AG09309 (cell line): Measurements from ENCODE around the gene UBN2.
"Not testable (repeated sequence)": the region's sequence is repeated elsewhere in the genome, so short reads cannot be mapped to it uniquely, and the experiment has no call there.

Experiments used
- DNase-seq: peaks from one replicate; pipeline ENCODE4 v3.0.0-alpha.2; 2010; ENCODE audit warnings: low read depth
- H3K4me3 ChIP-seq: 2 replicates; pipeline ENCODE4 v1.5.1; 2011; ENCODE audit warnings: mild to moderate bottlenecking, low read depth, low read length, moderate library complexity; ENCODE audit not compliant: control insufficient read depth
- CTCF ChIP-seq: IDR thresholded peaks from 2 replicates; pipeline ENCODE4 v1.5.1; 2011; ENCODE audit warnings: mild to moderate bottlenecking, low read depth, low read length, inconsistent platforms; ENCODE audit not compliant: insufficient read depth, control insufficient read depth; ENCODE audit errors: missing control alignments

Gene UBN2

DNA sequence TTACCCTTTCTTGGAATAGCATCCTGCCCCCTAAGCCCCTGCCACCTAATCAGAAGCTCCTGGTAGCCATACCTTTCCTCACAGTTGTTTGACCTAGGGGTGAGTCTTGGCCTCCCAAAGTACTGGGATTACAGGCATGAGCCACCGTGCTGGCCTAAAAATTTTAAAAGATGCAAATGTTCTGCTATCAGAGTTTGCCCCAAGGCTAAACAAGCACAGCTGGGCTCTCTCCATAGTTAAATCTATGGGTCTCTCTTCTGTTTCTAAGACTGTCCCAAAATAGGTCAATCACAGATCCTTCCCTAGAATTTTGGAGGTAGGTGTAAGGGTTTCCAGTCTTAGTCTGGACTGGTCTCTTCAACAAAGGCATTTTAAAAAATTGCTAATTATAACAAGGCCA, 12.9 kb upstream of the UBN2 start:
- DNase-seq = no peak
- no peak for TF ChIP-seq CTCF
- no peak overlapping the region for H3K4me3 ChIP-seq

DNA sequence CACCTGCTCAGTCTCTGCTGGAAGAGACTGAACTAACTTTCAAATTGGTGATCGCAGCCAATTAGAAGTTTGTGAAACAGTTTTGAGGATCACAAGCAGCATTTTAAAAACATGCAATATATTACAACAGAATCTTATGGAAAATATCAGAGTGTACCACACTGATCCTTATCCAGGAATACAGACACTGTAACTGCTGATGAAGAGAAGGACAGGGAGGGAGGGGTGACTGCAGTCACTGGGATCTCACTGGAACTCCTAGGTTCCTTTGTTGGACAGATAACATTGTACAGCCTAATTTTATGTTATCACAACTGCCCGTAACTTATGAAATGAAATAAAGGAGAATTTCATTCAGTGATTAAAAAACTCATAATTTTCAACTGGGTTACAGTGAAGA, 6.8 kb upstream of the UBN2 start:
- DNase-seq = no peak
- H3K4me3 ChIP-seq = no peak overlapping the region
- TF ChIP-seq CTCF = no peak

GRCh38 chr7:139224836-139225235, 6.2 kb upstream of the UBN2 start:
- DNase-seq = not testable (repeated sequence)

DNA sequence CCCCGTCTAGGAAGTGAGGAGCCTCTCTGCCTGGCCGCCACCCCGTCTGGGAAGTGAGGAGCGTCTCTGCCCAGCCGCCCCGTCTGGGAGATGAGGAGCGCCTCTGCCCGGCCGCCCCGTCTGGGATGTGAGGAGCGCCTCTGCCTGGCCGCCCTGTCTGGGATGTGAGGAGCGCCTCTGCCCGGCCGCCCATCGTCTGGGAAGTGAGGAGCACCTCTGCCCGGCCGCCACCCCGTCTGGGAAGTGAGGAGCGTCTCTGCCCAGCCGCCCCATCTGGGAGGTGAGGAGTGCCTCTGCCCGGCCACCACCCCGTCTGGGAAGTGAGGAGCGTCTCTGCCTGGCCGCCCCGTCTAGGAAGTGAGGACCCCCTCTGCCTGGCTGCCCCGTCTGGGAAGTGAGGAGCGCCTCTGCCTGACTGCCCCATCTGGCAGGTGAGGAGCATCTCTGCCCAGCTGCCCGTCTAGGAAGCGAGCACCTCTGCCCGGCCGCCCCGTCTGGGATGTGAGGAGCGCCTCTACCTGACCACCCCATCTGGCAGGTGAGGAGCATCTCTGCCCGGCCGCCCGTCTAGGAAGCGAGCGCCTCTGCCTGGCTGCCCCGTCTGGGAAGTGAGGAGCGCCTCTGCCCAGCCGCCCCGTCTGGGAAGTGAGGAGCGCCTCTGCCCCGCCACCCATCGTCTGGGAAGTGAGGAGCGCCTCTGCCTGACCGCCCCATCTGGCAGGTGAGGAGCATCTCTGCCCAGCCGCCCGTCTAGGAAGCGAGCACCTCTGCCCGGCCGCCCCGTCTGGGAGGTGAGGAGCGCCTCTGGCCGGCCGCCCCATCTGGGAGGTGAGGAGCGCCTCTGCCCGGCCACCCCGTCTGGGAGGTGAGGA, 5.5 kb upstream of the UBN2 start:
- H3K4me3 ChIP-seq, DNase-seq: not testable (repeated sequence)

More at GRCh38 chr7:139224836-139225235, 6.2 kb upstream of the UBN2 start:
- not testable (repeated sequence) for H3K4me3 ChIP-seq

GRCh38 chr7:139226158-139226515, 4.9 kb upstream of the UBN2 start:
- DNase-seq, H3K4me3 ChIP-seq: not testable (repeated sequence)

- DNase-seq, H3K4me3 ChIP-seq: not testable (repeated sequence)
Measured at GRCh38 chr7:139226988-139227488, 4.0 kb upstream of the UBN2 start.

DNA sequence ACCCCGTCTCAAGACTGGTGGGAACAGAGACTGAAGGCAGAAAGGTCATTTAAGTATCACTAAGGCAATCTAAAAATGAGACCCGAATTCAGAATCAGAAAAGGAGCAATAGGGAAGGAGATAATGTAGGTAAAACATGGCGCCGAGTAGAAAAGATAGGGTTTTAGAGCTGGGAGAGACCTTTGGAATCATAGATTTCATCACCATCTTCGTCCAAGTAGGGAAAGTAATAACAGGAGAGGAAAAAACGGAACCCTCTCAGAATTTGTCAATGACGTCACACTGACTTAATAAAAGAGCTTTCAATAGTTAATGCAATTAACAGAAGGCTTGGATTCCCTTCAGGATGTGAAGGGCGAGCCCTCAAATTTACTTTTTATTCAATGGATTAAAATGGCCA, 1.0 kb upstream of the UBN2 start:
- no peak overlapping the region for H3K4me3 ChIP-seq
- DNase-seq = no peak
- TF ChIP-seq CTCF = no peak

DNA sequence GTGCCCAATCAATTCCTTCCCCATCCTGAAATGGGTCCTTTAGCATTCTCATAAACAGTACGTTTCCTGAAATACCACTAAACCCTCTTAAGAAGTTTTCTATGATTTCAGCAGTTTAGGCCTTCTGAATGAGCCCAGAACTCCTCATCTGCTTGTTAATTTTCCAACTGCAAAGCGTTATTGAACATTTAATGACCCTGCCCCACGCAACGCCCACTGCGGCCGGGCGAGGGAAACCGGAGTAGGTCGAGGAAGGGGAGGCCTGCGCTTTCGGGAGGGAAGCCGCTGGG, 608 bp upstream of the UBN2 start:
- DNase-seq = no peak
- H3K4me3 ChIP-seq = peak overlapping the region; percentile 91
- TF ChIP-seq CTCF = no peak

GRCh38 chr7:139231513-139232376, 708 bp downstream of the UBN2 start:
- no peak for DNase-seq
- H3K4me3 ChIP-seq = peak overlapping the region; percentile 91
- no peak for TF ChIP-seq CTCF
